T-cell (primary cell): ENCODE data around the gene ZNF185. TPM values are rescaled to one million over a fixed set of nuclear protein-coding genes. Genes with fewer than 3 reads are reported as not detected.

Experiments used
- ATAC-seq, 4 experiments: fragments of 200-7000 bp in 3 of 4; fragments of 150-1000 bp in 1 of 4; cut with Tn5 transposase; replicated peaks in 1 of 4; 1 replicate in 3 of 4; 2 replicates in 1 of 4; pipeline ENCODE4 v1.10.0; 2021; ENCODE audit warnings: moderate library complexity in 3 of 4, mild to moderate bottlenecking in 2 of 4, moderate number of reproducible peaks in 1 of 4
- CTCF ChIA-PET, 2 donors: fragments of 300-600 bp; sonication (Branson Sonifier 250); formaldehyde crosslinking; loops; one replicate each; lab custom pipeline; 2022; ENCODE audit warnings: antibody characterized with exemption in 2 of 2; lab: Charles Lee
- POLR2A ChIA-PET, 2 donors: fragments of 300-600 bp; sonication (Branson Sonifier 250); formaldehyde crosslinking; loops; one replicate each; lab custom pipeline; 2022; ENCODE audit warnings: antibody characterized with exemption in 2 of 2; lab: Charles Lee
- DNase-seq, 35 experiments: peaks; one replicate each; pipeline versions ENCODE4 v3.0.0 to v3.0.0-alpha.2; 2013 to 2023
- H3K27ac ChIP-seq: one replicate; pipeline ENCODE4 v1.5.1; 2013; ENCODE audit warnings: low read length
- H3K27me3 ChIP-seq, 2 experiments: replicated peaks in 1 of 2; 1 replicate in 1 of 2; 2 replicates in 1 of 2; pipeline versions ENCODE4 v1.6.1 to v1.7.0; 2013; ENCODE audit warnings: low read length in 1 of 2, mixed read lengths in 1 of 2; ENCODE audit not compliant: control insufficient read depth in 2 of 2, insufficient read depth in 2 of 2; ENCODE audit errors: extremely low read depth in 1 of 2
- H3K36me3 ChIP-seq, 2 donors: 1 replicate in 1 of 2; 2 replicates in 1 of 2; pipeline versions ENCODE4 v1.6.1 to v1.7.0; 2013; ENCODE audit warnings: low read length in 1 of 2; ENCODE audit not compliant: control insufficient read depth in 2 of 2, insufficient read depth in 1 of 2; ENCODE audit errors: extremely low read depth in 1 of 2
- H3K4me1 ChIP-seq, 2 experiments: 1 replicate in 1 of 2; 2 replicates in 1 of 2; pipeline versions ENCODE4 v1.6.1 to v1.7.0; 2013; ENCODE audit warnings: low read length in 2 of 2, mixed read lengths in 1 of 2; ENCODE audit not compliant: insufficient read depth in 2 of 2, control insufficient read depth in 1 of 2; ENCODE audit errors: extremely low read depth in 1 of 2
- H3K4me3 ChIP-seq, 2 donors: 1 replicate in 1 of 2; 2 replicates in 1 of 2; pipeline versions ENCODE4 v1.5.1 to v1.7.0; 2013; ENCODE audit warnings: mild to moderate bottlenecking in 2 of 2, low read length in 1 of 2, moderate library complexity in 1 of 2; ENCODE audit not compliant: control insufficient read depth in 1 of 2; ENCODE audit errors: extremely low read depth in 1 of 2
- H3K9me3 ChIP-seq: 2 replicates; pipeline ENCODE4 v1.7.0; 2013
- H3K27ac Mint-ChIP-seq, 2 donors: one replicate each; pipeline ENCODE4 v1.8.0; 2020 to 2021; ENCODE audit warnings: mild to moderate bottlenecking in 2 of 2, mixed read lengths in 2 of 2
- H3K27me3 Mint-ChIP-seq, 2 donors: one replicate each; pipeline ENCODE4 v1.8.0; 2021 to 2022; ENCODE audit warnings: mixed read lengths in 2 of 2
- H3K36me3 Mint-ChIP-seq: one replicate; pipeline ENCODE4 v1.8.0; 2021; ENCODE audit warnings: mixed read lengths
- H3K4me1 Mint-ChIP-seq, 3 donors: one replicate each; pipeline ENCODE4 v1.8.0; 2020 to 2022; ENCODE audit warnings: mixed read lengths in 3 of 3, mild to moderate bottlenecking in 1 of 3
- H3K4me3 Mint-ChIP-seq, 3 donors: one replicate each; pipeline ENCODE4 v1.8.0; 2020 to 2022; ENCODE audit warnings: mild to moderate bottlenecking in 3 of 3, mixed read lengths in 3 of 3, moderate library complexity in 3 of 3
- H3K9me3 Mint-ChIP-seq, 3 donors: one replicate each; pipeline ENCODE4 v1.8.0; 2020 to 2022; ENCODE audit warnings: mixed read lengths in 3 of 3
- WGBS: methylation state at CpG from one replicate; pipeline ENCODE4 v1.1.5; 2013; ENCODE audit warnings: missing lambda C conversion rate; ENCODE audit not compliant: insufficient coverage; 5-methylcytosine and 5-hydroxymethylcytosine counted together
- total RNA-seq, 35 experiments: library from RNA in 6 of 35; stranded (reverse) in 6 of 35; fragments of 120-200 nt in 1 of 35; gene quantifications; one replicate each; pipeline versions ENCODE4 v1.2.1 to v1.2.4 and lab custom pipeline; 2013 to 2026

The ZNF185 gene
- total RNA-seq, result 1 to 10 TPM; 1.9 to 3.3 (median 2.2) TPM
- 2.3 TPM for total RNA-seq (2013)
- total RNA-seq (lab: John Stamatoyannopoulos, UW), result 0.45 to 6.7 (median 2.2) reads per million in 29 experiments

DNA sequence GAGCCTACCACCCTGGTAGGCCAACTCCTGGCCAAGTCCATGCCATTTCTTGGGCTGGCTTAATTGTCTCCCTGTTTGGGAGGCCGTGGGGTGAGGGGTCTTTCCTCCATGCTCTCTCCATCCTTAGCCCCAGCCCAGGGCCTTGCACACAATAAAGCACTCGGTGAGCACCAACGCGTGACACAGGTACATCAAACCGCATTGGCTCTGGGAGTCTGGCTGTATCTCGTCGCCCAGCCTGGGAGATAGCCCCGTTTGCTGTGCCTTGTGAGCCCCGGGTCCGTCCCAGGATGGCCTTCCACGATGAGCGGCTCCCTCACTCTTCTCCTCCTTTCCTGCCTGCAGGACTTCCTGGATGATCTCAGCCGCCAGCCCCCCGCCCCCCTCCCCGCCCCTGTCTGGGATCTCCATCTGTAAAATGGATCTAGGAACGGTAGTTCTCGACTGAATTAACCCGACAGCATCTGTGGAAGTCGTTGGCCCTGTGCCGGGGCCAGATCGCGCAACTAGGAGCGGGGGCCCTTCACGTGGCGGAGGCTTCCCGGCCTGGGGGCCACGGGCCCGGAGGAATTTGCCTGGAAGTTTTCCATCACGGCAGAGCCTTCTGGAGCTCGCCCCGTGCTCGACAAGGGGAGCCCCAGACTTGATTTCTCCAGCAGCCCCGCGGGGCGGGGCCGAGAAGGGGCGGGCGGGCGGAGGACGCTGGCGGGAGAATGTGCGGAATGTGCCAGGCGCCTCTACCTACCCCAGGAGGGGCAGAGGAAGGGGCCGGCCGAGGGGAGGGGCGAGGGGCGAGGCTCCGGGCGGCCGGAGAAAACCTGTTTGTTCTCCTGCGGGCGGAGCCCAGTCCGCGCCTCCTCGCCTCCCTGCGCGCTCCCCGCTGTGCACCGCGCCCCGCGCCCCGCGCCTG lies at the start of gene ZNF185:
ZNF185 (plus strand) TSS at position 846 of the 910 bp plus-strand sequence. CDS start 16,423 bp downstream, outside the sequence.
- WGBS, result under 1% methylated on average over 17 of the region's 64 CpGs
- Mint-ChIP-seq H3K36me3 (no peaks in the 10 kb centered on the region), H3K4me1 (peaks cover 0 to 3% (median 2%) of the 10 kb centered on the region in 3 donors), H3K27me3 (peaks cover 25 to 34% of the 10 kb centered on the region in 2 donors), H3K27ac (no peak within 1 kb of the TSS), H3K4me3 (peak within 1 kb of the TSS in 1 of 3 donors; percentile 54), H3K9me3 (no peaks in the 10 kb centered on the region)
- Histone ChIP-seq H3K4me3 (no peak within 1 kb of the TSS), H3K9me3 (no peaks in the 10 kb centered on the region), H3K27ac (no peak within 1 kb of the TSS), H3K4me1 (no peaks in the 10 kb centered on the region), H3K27me3 (peaks cover 0 to 57% of the 10 kb centered on the region in 2 experiments), H3K36me3 (no peaks in the 10 kb centered on the region)
- ChIA-PET CTCF (no interaction called here), POLR2A (no interaction called here)
- DNase-seq, result no peak
- ATAC-seq, result no peak

DNA sequence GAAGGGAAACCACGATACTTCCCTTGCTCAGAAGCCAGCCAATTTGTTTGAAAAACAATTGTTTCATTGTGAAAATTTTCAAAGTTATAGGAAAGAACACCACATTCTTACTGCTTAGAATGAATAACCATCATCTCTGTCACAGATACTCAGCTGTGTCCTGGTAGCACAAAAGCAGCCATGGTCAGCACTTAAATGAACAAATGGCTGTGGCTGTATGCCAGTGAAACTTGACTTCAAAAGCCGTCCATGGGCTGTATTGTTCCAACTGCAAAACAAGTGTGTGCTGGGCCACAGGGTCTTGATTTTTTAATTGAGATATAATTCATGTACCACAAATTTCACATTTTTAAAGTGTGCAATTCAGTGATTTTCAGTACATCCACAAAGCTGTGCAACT lies 47.4 kb upstream of the ZNF185 start:
- Mint-ChIP-seq H3K4me1 (peaks cover 0 to 3% (median 0%) of the 10 kb centered on the region in 3 donors), H3K9me3 (no peaks in the 10 kb centered on the region), H3K4me3 (no peak overlapping the region), H3K27ac (no peak overlapping the region), H3K36me3 (peaks cover 42% of the 10 kb centered on the region), H3K27me3 (peaks cover 0 to 14% of the 10 kb centered on the region in 2 donors)
- ChIA-PET POLR2A (no interaction called here), CTCF (no interaction called here)
- no peaks in the 10 kb centered on the region for H3K4me1 ChIP-seq
- no peak overlapping the region for H3K4me3 ChIP-seq
- WGBS, result no CpG with 5 or more reads among the region's 2 CpGs
- ATAC-seq, result no peak
- H3K9me3 ChIP-seq, result no peaks in the 10 kb centered on the region
- DNase-seq, result no peak
- peaks cover 0 to 17% of the 10 kb centered on the region in 2 donors for H3K36me3 ChIP-seq
- no peak overlapping the region for H3K27ac ChIP-seq
- no peaks in the 10 kb centered on the region for H3K27me3 ChIP-seq

DNA sequence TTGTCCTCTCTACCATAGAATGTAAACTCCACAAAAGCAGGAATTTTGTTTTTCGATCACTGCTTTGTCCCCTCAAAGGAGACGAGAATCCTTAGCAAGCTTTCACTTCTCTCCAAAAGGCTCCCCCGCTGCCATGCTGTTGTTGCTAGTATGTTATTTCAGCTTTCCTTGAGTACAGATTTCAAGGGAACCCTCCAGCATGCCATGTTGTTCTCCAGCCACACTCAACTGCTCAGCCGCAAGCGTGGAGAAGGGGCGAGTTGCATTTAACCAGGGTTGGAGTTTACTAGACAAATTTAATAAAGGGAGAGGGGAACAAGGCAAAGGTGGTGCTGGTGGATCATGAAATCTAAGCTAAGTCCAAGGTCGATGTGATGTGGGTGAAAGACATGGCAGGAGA lies 43.9 kb upstream of the ZNF185 start:
- no peak for ATAC-seq
- POLR2A ChIA-PET, result no interaction called here
- Mint-ChIP-seq H3K27ac (no peak overlapping the region), H3K36me3 (peaks cover 39% of the 10 kb centered on the region), H3K27me3 (peaks cover 0 to 14% of the 10 kb centered on the region in 2 donors), H3K4me3 (no peak overlapping the region), H3K4me1 (peaks cover 0 to 3% (median 0%) of the 10 kb centered on the region in 3 donors), H3K9me3 (no peaks in the 10 kb centered on the region)
- Histone ChIP-seq H3K9me3 (no peaks in the 10 kb centered on the region), H3K27ac (no peak overlapping the region), H3K4me1 (no peaks in the 10 kb centered on the region), H3K36me3 (peaks cover 0 to 23% of the 10 kb centered on the region in 2 donors), H3K4me3 (no peak overlapping the region), H3K27me3 (no peaks in the 10 kb centered on the region)
- DNase-seq, result no peak
- CTCF ChIA-PET, result no interaction called here
- WGBS, result no CpG with 5 or more reads among the region's 7 CpGs

DNA sequence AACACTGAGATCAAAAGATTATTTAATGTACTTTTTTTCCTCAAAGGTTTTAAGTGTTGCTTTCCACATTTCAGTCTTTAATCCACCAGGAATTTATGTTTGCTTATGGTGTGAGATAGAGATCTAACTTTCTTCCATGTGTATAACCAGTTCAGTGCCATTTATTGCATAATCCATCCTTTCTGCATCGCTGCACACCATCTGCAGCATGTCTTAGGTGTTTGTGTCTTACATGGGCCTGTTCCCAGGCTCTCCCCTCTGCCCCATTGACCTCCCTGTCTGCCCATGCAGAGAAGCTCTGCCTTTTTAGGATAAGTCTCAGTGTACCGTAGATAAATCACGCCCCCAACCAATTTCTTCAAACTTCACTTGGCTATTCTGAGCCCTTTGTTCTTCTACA lies 36.8 kb upstream of the ZNF185 start:
- WGBS, result no CpG with 5 or more reads among the region's 3 CpGs
- H3K9me3 Mint-ChIP-seq, result no peaks in the 10 kb centered on the region
- Histone ChIP-seq H3K27ac (no peak overlapping the region), H3K4me3 (no peak overlapping the region), H3K4me1 (no peaks in the 10 kb centered on the region), H3K27me3 (no peaks in the 10 kb centered on the region), H3K9me3 (no peaks in the 10 kb centered on the region), H3K36me3 (peaks cover 0 to 22% of the 10 kb centered on the region in 2 donors)
- H3K27me3 Mint-ChIP-seq, result no peaks in the 10 kb centered on the region
- H3K4me1 Mint-ChIP-seq, result no peaks in the 10 kb centered on the region
- peaks cover 13% of the 10 kb centered on the region for H3K36me3 Mint-ChIP-seq
- DNase-seq, result no peak
- POLR2A ChIA-PET, result no interaction called here
- CTCF ChIA-PET, result no interaction called here
- H3K27ac Mint-ChIP-seq, result no peak overlapping the region
- H3K4me3 Mint-ChIP-seq, result no peak overlapping the region
- ATAC-seq, result no peak

DNA sequence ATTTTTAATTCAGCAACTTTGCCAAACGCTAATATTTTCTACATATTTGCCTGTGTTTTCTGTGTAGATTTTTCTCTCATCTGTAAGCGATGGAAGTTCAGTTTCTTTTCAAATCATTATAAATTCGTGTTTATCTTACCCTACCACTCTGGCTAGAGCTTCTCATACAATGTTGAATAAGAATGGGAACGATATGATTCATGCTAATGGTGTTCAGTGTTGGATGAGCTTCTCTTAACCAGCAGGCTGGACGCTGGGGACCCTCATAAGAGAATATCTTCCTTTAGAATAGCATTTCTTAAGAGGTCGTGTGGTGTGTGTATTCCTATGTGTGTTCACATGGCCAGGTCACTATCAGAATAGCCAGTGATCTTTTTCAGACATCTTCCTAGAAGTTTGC lies 36.0 kb upstream of the ZNF185 start:
- no peak for DNase-seq
- no peak for ATAC-seq
- CTCF ChIA-PET, result no interaction called here
- Mint-ChIP-seq H3K27me3 (no peaks in the 10 kb centered on the region), H3K4me1 (no peaks in the 10 kb centered on the region), H3K4me3 (no peak overlapping the region), H3K36me3 (peaks cover 13% of the 10 kb centered on the region), H3K27ac (no peak overlapping the region), H3K9me3 (no peaks in the 10 kb centered on the region)
- H3K36me3 ChIP-seq, result peaks cover 0 to 22% of the 10 kb centered on the region in 2 donors
- H3K4me1 ChIP-seq, result no peaks in the 10 kb centered on the region
- H3K4me3 ChIP-seq, result no peak overlapping the region
- POLR2A ChIA-PET, result no interaction called here
- no CpG with 5 or more reads among the region's 6 CpGs for WGBS
- no peak overlapping the region for H3K27ac ChIP-seq
- no peaks in the 10 kb centered on the region for H3K27me3 ChIP-seq
- H3K9me3 ChIP-seq, result no peaks in the 10 kb centered on the region

DNA sequence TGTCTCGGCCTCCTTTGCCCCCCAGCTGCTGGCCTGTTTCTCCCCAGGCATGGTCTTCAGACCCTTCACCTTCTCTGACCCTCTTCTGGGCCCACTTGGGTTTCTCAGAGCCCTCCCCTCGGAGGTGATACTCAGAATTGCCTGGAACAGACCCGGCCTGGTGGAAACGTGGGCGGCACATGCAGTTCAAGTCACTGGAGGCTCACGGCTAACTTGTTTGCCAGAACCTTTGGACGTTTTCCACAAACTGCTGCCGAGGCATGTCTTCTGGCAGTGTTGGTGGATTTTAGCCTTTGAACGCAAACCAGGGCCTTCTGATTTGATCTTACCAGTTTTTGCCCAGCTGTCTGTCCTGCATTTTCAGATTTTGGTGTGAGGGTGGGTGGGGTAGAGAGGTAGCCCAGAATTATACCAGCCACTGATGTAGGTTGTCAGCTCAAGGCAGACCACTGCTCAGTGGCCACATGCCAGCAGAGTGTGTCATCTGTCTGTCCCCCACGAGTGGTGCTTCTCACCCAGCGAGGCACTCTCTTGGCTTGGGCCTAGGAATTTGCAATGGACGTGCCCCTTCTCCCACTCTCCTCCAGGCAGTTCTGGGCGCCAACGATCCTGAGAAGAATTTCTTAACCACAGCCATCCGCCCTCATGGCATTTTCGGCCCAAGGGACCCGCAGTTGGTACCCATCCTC lies 32.5 kb upstream of the ZNF185 start:
- Mint-ChIP-seq H3K4me3 (no peak overlapping the region), H3K27me3 (no peaks in the 10 kb centered on the region)

More for the DNA sequence above, 32.5 kb upstream of the ZNF185 start:
- no peaks in the 10 kb centered on the region for H3K4me1 Mint-ChIP-seq
- ChIA-PET CTCF (no interaction called here), POLR2A (no interaction called here)
- no peak for DNase-seq
- Histone ChIP-seq H3K4me1 (no peaks in the 10 kb centered on the region), H3K36me3 (peaks cover 3 to 30% of the 10 kb centered on the region in 2 donors), H3K27ac (no peak overlapping the region), H3K4me3 (no peak overlapping the region), H3K27me3 (no peaks in the 10 kb centered on the region), H3K9me3 (no peaks in the 10 kb centered on the region)
- 97% methylated on average over 10 of the region's 17 CpGs for WGBS
- no peak for ATAC-seq
- H3K9me3 Mint-ChIP-seq, result no peaks in the 10 kb centered on the region
- no peak overlapping the region for H3K27ac Mint-ChIP-seq
- H3K36me3 Mint-ChIP-seq, result peaks cover 28% of the 10 kb centered on the region
